ENCODE data around the gene KPNA3.
"Not testable (repeated sequence)": the region's sequence is repeated elsewhere in the genome, so short reads cannot be mapped to it uniquely, and the experiment has no call there.

Gene KPNA3

GRCh38 chr13:49792550-49793324 is at the start of gene KPNA3:
Gene KPNA3 (minus strand): TSS chr13:49792682. CDS start chr13:49792506, 176 bp downstream.
- DNase-seq: peak; percentile 93 to 98

- DNase-seq: no peak
These were observed 49.5 kb upstream of the KPNA3 start for GRCh38 chr13:49841964-49842363.

- DNase-seq: no peak
These were observed 48.2 kb upstream of the KPNA3 start for GRCh38 chr13:49840675-49841074.

- DNase-seq: no peak
These were observed 47.8 kb upstream of the KPNA3 start for GRCh38 chr13:49840266-49840665.

- no peak for DNase-seq
These were observed 46.5 kb upstream of the KPNA3 start for GRCh38 chr13:49838989-49839388.

- DNase-seq: no peak
These were observed 44.0 kb upstream of the KPNA3 start for GRCh38 chr13:49836516-49836915.

GRCh38 chr13:49833402-49833801 is 40.9 kb upstream of the KPNA3 start:
- no peak for DNase-seq

- no peak for DNase-seq
These were observed 39.0 kb upstream of the KPNA3 start for GRCh38 chr13:49831455-49831854.

- no peak for DNase-seq
These were observed 38.2 kb upstream of the KPNA3 start for GRCh38 chr13:49830721-49831120.

- no peak for DNase-seq
These were observed 37.2 kb upstream of the KPNA3 start for GRCh38 chr13:49829715-49830114.

- DNase-seq: no peak
These were observed 36.0 kb upstream of the KPNA3 start for GRCh38 chr13:49828453-49828852.

- DNase-seq: no peak
These were observed 35.4 kb upstream of the KPNA3 start for GRCh38 chr13:49827891-49828290.

GRCh38 chr13:49827336-49827735 is 34.9 kb upstream of the KPNA3 start:
- no peak for DNase-seq

- no peak for DNase-seq
These were observed 28.9 kb upstream of the KPNA3 start for GRCh38 chr13:49821216-49822009.

GRCh38 chr13:49820591-49821215 is 28.2 kb upstream of the KPNA3 start:
- no peak for DNase-seq

- DNase-seq: not testable (repeated sequence)
These were observed 23.6 kb upstream of the KPNA3 start for GRCh38 chr13:49816047-49816446.

GRCh38 chr13:49814551-49815270 is 22.2 kb upstream of the KPNA3 start:
- no peak for DNase-seq

- DNase-seq: no peak
These were observed 20.3 kb upstream of the KPNA3 start for GRCh38 chr13:49812812-49813211.

- no peak for DNase-seq
These were observed 19.0 kb upstream of the KPNA3 start for GRCh38 chr13:49811527-49811908.

- DNase-seq: no peak
These were observed 18.4 kb upstream of the KPNA3 start for GRCh38 chr13:49810567-49811526.

- DNase-seq: no peak
These were observed 15.2 kb upstream of the KPNA3 start for GRCh38 chr13:49807681-49808080.

GRCh38 chr13:49806126-49806536 is 13.6 kb upstream of the KPNA3 start:
- DNase-seq: no peak
